K562 (cell line): Measurements from ENCODE around the gene ERI2. TPM values are rescaled to one million over a fixed set of nuclear protein-coding genes. Genes with fewer than 3 reads are reported as not detected.

ENCODE experiments used
- ATAC-seq: fragments of 200-7000 bp; cut with Tn5 transposase; 3 replicates; pipeline ENCODE4 v1.9.1; 2020; ENCODE audit warnings: moderate library complexity
- BruUV-seq: library from RNA; stranded (reverse); fragments of 400-500 nt; replicated peaks from 2 replicates; lab custom pipeline; 2021; lab: Mats Ljungman, UMichigan
- CTCF ChIA-PET: fragments of 300-600 bp; formaldehyde crosslinking; extraction: SDS; loops from one replicate; lab custom pipeline; 2021; ENCODE audit warnings: low intra/inter-chr PET ratio; lab: Yijun Ruan, JAX
- POLR2A ChIA-PET: fragments of 300-600, 350-650 bp; sonication (Branson Sonifier 250); formaldehyde crosslinking; extraction: SDS; loops from one replicate; lab custom pipeline; 2021; ENCODE audit warnings: antibody characterized with exemption, inconsistent platforms; lab: Yijun Ruan, JAX
- DNase-seq, 4 experiments: peaks; one replicate each; pipeline versions ENCODE4 v3.0.0 to v3.0.0-alpha.2; 2011 to 2018; ENCODE audit warnings: low spot score in 3 of 4, mixed read lengths in 3 of 4; ENCODE audit errors: extremely low read depth in 1 of 4
- FAIRE-seq: peaks from 2 replicates; lab custom pipeline; 2011; peaks lifted over from hg19 to GRCh38; lab: Jason Lieb, UNC
- H2AFZ ChIP-seq: 2 replicates; pipeline ENCODE4 v1.6.0; 2011; ENCODE audit warnings: low read depth, low read length, control low read depth, inconsistent platforms
- H3K27ac ChIP-seq: fragments of 200-600 bp; 3 replicates; pipeline ENCODE4 v1.8.0; 2011; ENCODE audit warnings: low read depth, mild to moderate bottlenecking, control low read depth, inconsistent platforms, low read length, moderate library complexity, mixed read lengths; ENCODE audit errors: extremely low read depth
- H3K27me3 ChIP-seq, 2 experiments: fragments of 300-600 bp in 1 of 2; 2 replicates in 1 of 2; 3 replicates in 1 of 2; pipeline versions ENCODE4 v1.6.0 to v1.8.0; 2011; ENCODE audit warnings: inconsistent platforms in 2 of 2, low read length in 2 of 2, mild to moderate bottlenecking in 1 of 2, mixed read lengths in 1 of 2, moderate library complexity in 1 of 2; ENCODE audit not compliant: control insufficient read depth in 2 of 2, insufficient read depth in 2 of 2
- H3K36me3 ChIP-seq: fragments of 300-600 bp; 3 replicates; pipeline ENCODE4 v1.8.0; 2011; ENCODE audit warnings: mild to moderate bottlenecking, low read length, inconsistent platforms; ENCODE audit not compliant: control insufficient read depth, insufficient read depth
- H3K4me1 ChIP-seq, 2 experiments: fragments of 200-600 bp in 1 of 2; replicated peaks in 1 of 2; 2 replicates in 1 of 2; 3 replicates in 1 of 2; pipeline versions ENCODE4 v1.5.1 to v1.8.0; 2011; ENCODE audit warnings: inconsistent platforms in 2 of 2, low read length in 2 of 2, mild to moderate bottlenecking in 1 of 2, mixed read lengths in 1 of 2, moderate library complexity in 1 of 2; ENCODE audit not compliant: control insufficient read depth in 2 of 2, insufficient read depth in 2 of 2
- H3K4me2 ChIP-seq: 2 replicates; pipeline ENCODE4 v1.6.1; 2011; ENCODE audit warnings: low read length, control low read depth, inconsistent platforms, mixed read lengths; ENCODE audit not compliant: insufficient read depth
- H3K4me3 ChIP-seq: fragments of 200-600 bp; sonication (generic), shearing (Covaris generic); 2 replicates; pipeline ENCODE4 v1.5.1; 2016; ENCODE audit warnings: control low read depth, inconsistent platforms
- H3K79me2 ChIP-seq: fragments of 200-600 bp; 3 replicates; pipeline ENCODE4 v1.8.0; 2011; ENCODE audit warnings: low read length, inconsistent platforms; ENCODE audit not compliant: control insufficient read depth, insufficient read depth
- H3K9ac ChIP-seq, 2 experiments: 2 replicates each; pipeline versions ENCODE4 v1.6.0 to v1.6.1; 2011; ENCODE audit warnings: low read depth in 2 of 2, low read length in 2 of 2, control low read depth in 1 of 2, inconsistent platforms in 1 of 2, mild to moderate bottlenecking in 1 of 2, mixed read lengths in 1 of 2; ENCODE audit not compliant: insufficient read depth in 1 of 2
- H3K9me1 ChIP-seq: one replicate; pipeline ENCODE4 v1.6.0; 2011; ENCODE audit warnings: inconsistent platforms, mild to moderate bottlenecking, low read length, moderate library complexity; ENCODE audit not compliant: control insufficient read depth, insufficient read depth
- H3K9me3 ChIP-seq: replicated peaks from 2 replicates; pipeline ENCODE4 v1.5.1; 2011; ENCODE audit warnings: low read depth, low read length, inconsistent platforms; ENCODE audit not compliant: control insufficient read depth, insufficient read depth
- H4K20me1 ChIP-seq: replicated peaks from 2 replicates; pipeline ENCODE4 v1.6.1; 2011; ENCODE audit warnings: low read length, inconsistent platforms, mixed read lengths; ENCODE audit not compliant: control insufficient read depth, insufficient read depth
- ARID1B ChIP-seq: fragments of 450-650 bp; IDR thresholded peaks from 2 replicates; pipeline ENCODE4 v1.6.1; 2016; ENCODE audit warnings: antibody characterized with exemption, mild to moderate bottlenecking, inconsistent platforms
- CBFA2T3 ChIP-seq: fragments of 450-650 bp; IDR thresholded peaks from 2 replicates; pipeline ENCODE4 v1.6.1; 2017
- NR1H2 ChIP-seq: sonication (generic); formaldehyde crosslinking; IDR thresholded peaks from 2 replicates; pipeline ENCODE4 v1.4.0; 2020; ENCODE audit warnings: mild to moderate bottlenecking, missing genetic modification reagents
- RBM25 ChIP-seq: fragments of 200-400 bp; formaldehyde crosslinking; IDR thresholded peaks from 2 replicates; pipeline ENCODE4 v1.6.1; 2018; ENCODE audit warnings: low read length, low read depth, moderate library complexity; ENCODE audit not compliant: severe bottlenecking
- SIN3A ChIP-seq, 2 experiments: fragments of 150-350 bp in 1 of 2; IDR thresholded peaks; 2 replicates each; pipeline ENCODE4 v1.6.1; 2011 to 2016; ENCODE audit warnings: borderline replicate concordance in 2 of 2, low read depth in 2 of 2, low read length in 2 of 2, mild to moderate bottlenecking in 2 of 2, moderate library complexity in 2 of 2; ENCODE audit not compliant: control insufficient read depth in 1 of 2
- ZNF780A ChIP-seq: fragments of 250-450 bp; sonication (Bioruptor Pico); IDR thresholded peaks from 2 replicates; pipeline ENCODE4 v1.5.0; 2021; ENCODE audit warnings: mild to moderate bottlenecking
- WGBS: fragments of 100-300 bp; shearing (Covaris generic); methylation state at CpG from one replicate; pipeline ENCODE4 v1.1.6; 2016; ENCODE audit warnings: low coverage, mixed read lengths; ENCODE audit not compliant: insufficient coverage; ENCODE audit errors: missing lambda C conversion rate; 5-methylcytosine and 5-hydroxymethylcytosine counted together
- in situ Hi-C: fragments of 300-500 bp; cut with MboI; formaldehyde crosslinking; loops from 4 replicates; pipeline ENCODE4 v1.15.0; 2018; ENCODE audit warnings: inconsistent platforms, mixed read lengths
- intact Hi-C: fragments of 100-400 bp; cut with micrococcal nuclease; formaldehyde crosslinking; loops from 2 replicates; pipeline ENCODE4 v1.14.2; 2022
- polyA plus RNA-seq, 8 experiments: library from polyadenylated mRNA; depleted of rRNA in 4 of 8; stranded (reverse) in 5 of 8; unstranded in 3 of 8; fragments of >200 nt; fragmentation: Nextera tagmentation in 2 of 8; fragmentation: Illumina TruSeq in 1 of 8; extraction: Ambion mirVana in 2 of 8; extraction: Trizol in 1 of 8; gene quantifications; 2 replicates each; pipeline versions ENCODE4 v1.2.1 to v1.2.3, GENCODE V29; 2011 to 2014; ENCODE audit warnings: inconsistent platforms in 1 of 8, missing spikeins in 1 of 8
- total RNA-seq, 7 experiments: library from RNA; depleted of rRNA in 6 of 7; stranded (reverse); fragments of >200 nt in 6 of 7; fragmentation: Illumina TruSeq in 2 of 7; extraction: Trizol in 2 of 7; gene quantifications; 2 replicates each; pipeline versions ENCODE4 v1.2.1 to v1.2.3, GENCODE V29; 2011 to 2021; ENCODE audit warnings: low replicate concordance in 1 of 7
- TF ChIP-seq, protein P1 (sequence below): sonication (generic); IDR thresholded peaks from 2 replicates; pipeline ENCODE4 v1.6.1; 2016
- TF ChIP-seq, protein P2 (sequence below): sonication (generic); formaldehyde crosslinking; IDR thresholded peaks from 2 replicates; pipeline ENCODE4 v1.8.0; 2022; ENCODE audit warnings: mild to moderate bottlenecking, missing genetic modification reagents
- TF ChIP-seq, protein P3 (sequence below): IDR thresholded peaks from 2 replicates; pipeline ENCODE4 v1.6.1; 2011; ENCODE audit warnings: borderline replicate concordance, low read depth, mild to moderate bottlenecking, moderate library complexity, low read length; ENCODE audit not compliant: insufficient read depth, poor library complexity, severe bottlenecking
- TF ChIP-seq, protein P4 (sequence below): fragments of 450-650 bp; IDR thresholded peaks from 2 replicates; pipeline ENCODE4 v1.6.1; 2018; ENCODE audit not compliant: partially characterized antibody
- TF ChIP-seq, protein P5 (sequence below): fragments of 450-650 bp; conservative IDR thresholded peaks from 2 replicates; pipeline ENCODE4 v1.6.1; 2016; ENCODE audit warnings: missing genetic modification characterization, low read depth, mild to moderate bottlenecking, missing compliant biosample characterization, moderate library complexity

Gene ERI2
- total and polyA plus RNA-seq, 9 of the 15 experiments (the other 6 are each of a cell fraction or from before 2014, with no cell fraction given), result 23.3 to 57.0 (median 48.1) TPM

DNA sequence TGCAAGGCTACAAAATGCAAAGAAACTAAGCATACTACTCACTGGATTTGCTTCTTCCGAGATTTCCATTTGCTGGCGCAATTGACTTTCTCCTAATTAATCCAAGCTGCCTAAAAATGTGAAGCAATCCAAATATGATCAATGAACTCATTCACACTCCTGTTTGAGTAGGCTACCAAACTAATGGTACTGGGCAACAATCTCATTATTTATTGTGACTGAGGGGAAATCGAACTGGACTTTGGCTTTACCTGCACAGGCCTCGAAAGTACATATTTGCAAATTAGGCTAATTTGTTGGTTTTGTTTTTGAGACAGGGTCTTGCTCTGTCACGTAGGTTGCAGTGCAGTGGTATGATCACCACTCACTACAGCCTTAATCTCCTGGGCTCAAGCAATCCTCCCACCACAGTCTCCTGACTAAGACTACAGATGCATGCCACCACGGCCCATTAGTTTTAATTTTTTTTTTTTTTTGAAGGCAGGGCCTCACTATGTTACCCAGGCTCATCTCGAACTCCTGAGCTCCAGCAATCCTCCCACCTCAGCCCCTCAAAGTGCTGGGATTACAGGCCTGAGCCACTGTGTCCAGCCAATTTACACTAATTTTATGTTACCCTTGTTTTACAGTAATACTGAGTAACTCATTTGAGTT is 2.6 kb downstream of the ERI2 start:
- ChIA-PET POLR2A (interaction anchor here (0.6 to 1.6 kb wide), 4 partner anchors 10 to 1449 kb away, joined by 3 to 6 read pairs (median 4); no protein-coding TSS in a partner anchor), CTCF (no interaction called here)
- 50% methylated on average over 7 of the region's 7 CpGs for WGBS
- H2AFZ ChIP-seq, result no peak overlapping the region
- H3K9me1 ChIP-seq, result no peaks in the 10 kb centered on the region
- H3K9me3 ChIP-seq, result no peaks in the 10 kb centered on the region
- TSS peak; percentile 3 for BruUV-seq
- intact Hi-C loops (loop anchor here (10.0 kb wide), 1 partner anchor 269 kb away; no protein-coding TSS in a partner anchor), in situ Hi-C loops (no loop called here)
- ATAC-seq, result no peak
- H3K4me2 ChIP-seq, result peak overlapping the region; percentile 5
- peak in 1 of 4 experiments; percentile 41 for DNase-seq
- peak overlapping the region; percentile 31 for H3K27ac ChIP-seq
- peaks cover 49% of the 10 kb centered on the region for H3K36me3 ChIP-seq
- H3K9ac ChIP-seq, result peak overlapping the region; percentile 27; a peak in 3 of 4 replicates
- FAIRE-seq, result no peak
- H3K4me3 ChIP-seq, result no peak overlapping the region
- H4K20me1 ChIP-seq, result no peaks in the 10 kb centered on the region
- H3K79me2 ChIP-seq, result peaks cover 49% of the 10 kb centered on the region
- H3K27me3 ChIP-seq, result no peaks in the 10 kb centered on the region
- peaks cover 22 to 24% of the 10 kb centered on the region in 2 experiments for H3K4me1 ChIP-seq
- TF ChIP-seq, protein P1, sequence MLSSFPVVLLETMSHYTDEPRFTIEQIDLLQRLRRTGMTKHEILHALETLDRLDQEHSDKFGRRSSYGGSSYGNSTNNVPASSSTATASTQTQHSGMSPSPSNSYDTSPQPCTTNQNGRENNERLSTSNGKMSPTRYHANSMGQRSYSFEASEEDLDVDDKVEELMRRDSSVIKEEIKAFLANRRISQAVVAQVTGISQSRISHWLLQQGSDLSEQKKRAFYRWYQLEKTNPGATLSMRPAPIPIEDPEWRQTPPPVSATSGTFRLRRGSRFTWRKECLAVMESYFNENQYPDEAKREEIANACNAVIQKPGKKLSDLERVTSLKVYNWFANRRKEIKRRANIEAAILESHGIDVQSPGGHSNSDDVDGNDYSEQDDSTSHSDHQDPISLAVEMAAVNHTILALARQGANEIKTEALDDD, result 0 out of 2 replicates have a peak, but pooled peaks have one; percentile 52
- TF ChIP-seq ZNF780A (CRISPR knock-in tag) (no peak), NR1H2 (no peak), SIN3A (IDR thresholded peaks at IDR 0.05; ENCODE audit: borderline replicate concordance in 2 of 2, control insufficient read depth in 1 of 2, low read depth in 2 of 2, low read length in 2 of 2) (no peak), CBFA2T3 (peak; percentile 56), RBM25 (no peak), ARID1B (0 out of 2 replicates have a peak, but pooled peaks have one; percentile 27)
- TF ChIP-seq, protein P2, sequence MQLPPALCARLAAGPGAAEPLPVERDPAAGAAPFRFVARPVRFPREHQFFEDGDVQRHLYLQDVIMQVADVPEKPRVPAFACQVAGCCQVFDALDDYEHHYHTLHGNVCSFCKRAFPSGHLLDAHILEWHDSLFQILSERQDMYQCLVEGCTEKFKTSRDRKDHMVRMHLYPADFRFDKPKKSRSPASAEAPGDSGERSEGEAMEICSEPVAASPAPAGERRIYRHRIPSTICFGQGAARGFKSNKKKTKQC, result no peak
- TF ChIP-seq, protein P3, sequence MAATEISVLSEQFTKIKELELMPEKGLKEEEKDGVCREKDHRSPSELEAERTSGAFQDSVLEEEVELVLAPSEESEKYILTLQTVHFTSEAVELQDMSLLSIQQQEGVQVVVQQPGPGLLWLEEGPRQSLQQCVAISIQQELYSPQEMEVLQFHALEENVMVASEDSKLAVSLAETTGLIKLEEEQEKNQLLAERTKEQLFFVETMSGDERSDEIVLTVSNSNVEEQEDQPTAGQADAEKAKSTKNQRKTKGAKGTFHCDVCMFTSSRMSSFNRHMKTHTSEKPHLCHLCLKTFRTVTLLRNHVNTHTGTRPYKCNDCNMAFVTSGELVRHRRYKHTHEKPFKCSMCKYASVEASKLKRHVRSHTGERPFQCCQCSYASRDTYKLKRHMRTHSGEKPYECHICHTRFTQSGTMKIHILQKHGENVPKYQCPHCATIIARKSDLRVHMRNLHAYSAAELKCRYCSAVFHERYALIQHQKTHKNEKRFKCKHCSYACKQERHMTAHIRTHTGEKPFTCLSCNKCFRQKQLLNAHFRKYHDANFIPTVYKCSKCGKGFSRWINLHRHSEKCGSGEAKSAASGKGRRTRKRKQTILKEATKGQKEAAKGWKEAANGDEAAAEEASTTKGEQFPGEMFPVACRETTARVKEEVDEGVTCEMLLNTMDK, result no peak
- TF ChIP-seq, protein P4, sequence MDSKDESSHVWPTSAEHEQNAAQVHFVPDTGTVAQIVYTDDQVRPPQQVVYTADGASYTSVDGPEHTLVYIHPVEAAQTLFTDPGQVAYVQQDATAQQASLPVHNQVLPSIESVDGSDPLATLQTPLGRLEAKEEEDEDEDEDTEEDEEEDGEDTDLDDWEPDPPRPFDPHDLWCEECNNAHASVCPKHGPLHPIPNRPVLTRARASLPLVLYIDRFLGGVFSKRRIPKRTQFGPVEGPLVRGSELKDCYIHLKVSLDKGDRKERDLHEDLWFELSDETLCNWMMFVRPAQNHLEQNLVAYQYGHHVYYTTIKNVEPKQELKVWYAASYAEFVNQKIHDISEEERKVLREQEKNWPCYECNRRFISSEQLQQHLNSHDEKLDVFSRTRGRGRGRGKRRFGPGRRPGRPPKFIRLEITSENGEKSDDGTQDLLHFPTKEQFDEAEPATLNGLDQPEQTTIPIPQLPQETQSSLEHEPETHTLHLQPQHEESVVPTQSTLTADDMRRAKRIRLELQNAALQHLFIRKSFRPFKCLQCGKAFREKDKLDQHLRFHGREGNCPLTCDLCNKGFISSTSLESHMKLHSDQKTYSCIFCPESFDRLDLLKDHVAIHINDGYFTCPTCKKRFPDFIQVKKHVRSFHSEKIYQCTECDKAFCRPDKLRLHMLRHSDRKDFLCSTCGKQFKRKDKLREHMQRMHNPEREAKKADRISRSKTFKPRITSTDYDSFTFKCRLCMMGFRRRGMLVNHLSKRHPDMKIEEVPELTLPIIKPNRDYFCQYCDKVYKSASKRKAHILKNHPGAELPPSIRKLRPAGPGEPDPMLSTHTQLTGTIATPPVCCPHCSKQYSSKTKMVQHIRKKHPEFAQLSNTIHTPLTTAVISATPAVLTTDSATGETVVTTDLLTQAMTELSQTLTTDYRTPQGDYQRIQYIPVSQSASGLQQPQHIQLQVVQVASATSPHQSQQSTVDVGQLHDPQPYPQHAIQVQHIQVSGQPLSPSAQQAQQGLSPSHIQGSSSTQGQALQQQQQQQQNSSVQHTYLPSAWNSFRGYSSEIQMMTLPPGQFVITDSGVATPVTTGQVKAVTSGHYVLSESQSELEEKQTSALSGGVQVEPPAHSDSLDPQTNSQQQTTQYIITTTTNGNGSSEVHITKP, result no peak
- TF ChIP-seq, protein P5, sequence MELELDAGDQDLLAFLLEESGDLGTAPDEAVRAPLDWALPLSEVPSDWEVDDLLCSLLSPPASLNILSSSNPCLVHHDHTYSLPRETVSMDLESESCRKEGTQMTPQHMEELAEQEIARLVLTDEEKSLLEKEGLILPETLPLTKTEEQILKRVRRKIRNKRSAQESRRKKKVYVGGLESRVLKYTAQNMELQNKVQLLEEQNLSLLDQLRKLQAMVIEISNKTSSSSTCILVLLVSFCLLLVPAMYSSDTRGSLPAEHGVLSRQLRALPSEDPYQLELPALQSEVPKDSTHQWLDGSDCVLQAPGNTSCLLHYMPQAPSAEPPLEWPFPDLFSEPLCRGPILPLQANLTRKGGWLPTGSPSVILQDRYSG (tag), result 0 out of 2 replicates have a peak, but pooled peaks have one; percentile 15
